Measurements from ENCODE around the gene INPP5F. TPM values are rescaled to one million over a fixed set of nuclear protein-coding genes. Genes with fewer than 3 reads are reported as not detected.
A peak's percentile ranks its signal among the peaks of the same experiment; 100 is the strongest.

Gene INPP5F
- total and polyA plus RNA-seq, 2 of the 13 experiments (the other 11 are each of a cell fraction or from before 2014, with no cell fraction given): 12.5 to 15.7 TPM

DNA sequence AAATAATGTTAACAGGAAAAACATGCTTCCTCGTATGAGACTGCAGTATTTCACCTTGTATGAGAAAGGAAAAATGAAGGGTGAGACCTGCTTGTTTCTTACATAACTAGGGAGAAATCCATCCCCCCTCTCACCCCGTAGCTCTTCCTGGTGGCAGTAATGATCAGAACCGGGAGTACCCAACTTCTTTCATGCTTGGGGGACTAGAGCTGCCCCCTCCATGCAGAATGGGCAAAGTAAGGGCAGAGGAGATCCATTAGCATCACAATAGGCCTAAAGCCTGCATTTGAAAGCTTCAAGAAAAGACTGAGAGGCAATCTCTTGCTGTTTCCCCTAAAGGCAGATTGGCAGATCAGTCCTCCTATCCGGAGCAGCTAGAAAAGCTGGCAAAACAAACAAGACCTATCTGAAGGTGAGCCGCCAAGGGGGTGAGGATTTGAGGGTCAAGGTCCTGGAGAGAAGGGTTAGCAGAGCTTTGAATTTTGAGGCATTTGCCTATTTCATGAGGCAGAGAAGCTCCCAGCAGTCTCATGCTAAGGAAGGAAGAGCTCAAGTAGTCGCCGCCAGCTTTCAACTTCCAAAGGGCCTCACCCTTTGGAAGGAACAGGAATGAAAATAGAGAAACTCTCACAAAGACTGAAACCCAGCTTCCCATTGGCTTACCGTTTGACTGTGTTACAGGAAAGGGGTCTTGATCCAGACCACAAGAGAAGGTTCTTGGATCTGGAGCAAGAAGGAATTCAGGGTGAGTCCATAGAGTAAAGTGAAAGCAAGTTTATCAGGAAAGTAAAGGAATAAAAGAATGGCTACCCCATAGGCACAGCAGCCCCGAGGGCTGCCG lies 38.4 kb upstream of the INPP5F start (continued):
- TF ChIP-seq NKX3-1 (CRISPR knock-in tag; IDR thresholded peaks at IDR 0.05): no peak
- no peak for TF ChIP-seq ZNF337 (CRISPR knock-in tag; IDR thresholded peaks at IDR 0.05; ENCODE audit: borderline replicate concordance, low read depth)
- TF ChIP-seq MYNN (CRISPR knock-in tag; IDR thresholded peaks at IDR 0.05; ENCODE audit: low read depth): no peak
- TF ChIP-seq, protein P1, sequence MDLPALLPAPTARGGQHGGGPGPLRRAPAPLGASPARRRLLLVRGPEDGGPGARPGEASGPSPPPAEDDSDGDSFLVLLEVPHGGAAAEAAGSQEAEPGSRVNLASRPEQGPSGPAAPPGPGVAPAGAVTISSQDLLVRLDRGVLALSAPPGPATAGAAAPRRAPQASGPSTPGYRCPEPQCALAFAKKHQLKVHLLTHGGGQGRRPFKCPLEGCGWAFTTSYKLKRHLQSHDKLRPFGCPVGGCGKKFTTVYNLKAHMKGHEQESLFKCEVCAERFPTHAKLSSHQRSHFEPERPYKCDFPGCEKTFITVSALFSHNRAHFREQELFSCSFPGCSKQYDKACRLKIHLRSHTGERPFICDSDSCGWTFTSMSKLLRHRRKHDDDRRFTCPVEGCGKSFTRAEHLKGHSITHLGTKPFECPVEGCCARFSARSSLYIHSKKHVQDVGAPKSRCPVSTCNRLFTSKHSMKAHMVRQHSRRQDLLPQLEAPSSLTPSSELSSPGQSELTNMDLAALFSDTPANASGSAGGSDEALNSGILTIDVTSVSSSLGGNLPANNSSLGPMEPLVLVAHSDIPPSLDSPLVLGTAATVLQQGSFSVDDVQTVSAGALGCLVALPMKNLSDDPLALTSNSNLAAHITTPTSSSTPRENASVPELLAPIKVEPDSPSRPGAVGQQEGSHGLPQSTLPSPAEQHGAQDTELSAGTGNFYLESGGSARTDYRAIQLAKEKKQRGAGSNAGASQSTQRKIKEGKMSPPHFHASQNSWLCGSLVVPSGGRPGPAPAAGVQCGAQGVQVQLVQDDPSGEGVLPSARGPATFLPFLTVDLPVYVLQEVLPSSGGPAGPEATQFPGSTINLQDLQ (CRISPR knock-in tag; IDR thresholded peaks at IDR 0.05): no peak
- TF ChIP-seq, protein P2, sequence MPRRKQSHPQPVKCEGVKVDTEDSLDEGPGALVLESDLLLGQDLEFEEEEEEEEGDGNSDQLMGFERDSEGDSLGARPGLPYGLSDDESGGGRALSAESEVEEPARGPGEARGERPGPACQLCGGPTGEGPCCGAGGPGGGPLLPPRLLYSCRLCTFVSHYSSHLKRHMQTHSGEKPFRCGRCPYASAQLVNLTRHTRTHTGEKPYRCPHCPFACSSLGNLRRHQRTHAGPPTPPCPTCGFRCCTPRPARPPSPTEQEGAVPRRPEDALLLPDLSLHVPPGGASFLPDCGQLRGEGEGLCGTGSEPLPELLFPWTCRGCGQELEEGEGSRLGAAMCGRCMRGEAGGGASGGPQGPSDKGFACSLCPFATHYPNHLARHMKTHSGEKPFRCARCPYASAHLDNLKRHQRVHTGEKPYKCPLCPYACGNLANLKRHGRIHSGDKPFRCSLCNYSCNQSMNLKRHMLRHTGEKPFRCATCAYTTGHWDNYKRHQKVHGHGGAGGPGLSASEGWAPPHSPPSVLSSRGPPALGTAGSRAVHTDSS (CRISPR knock-in tag; conservative IDR thresholded peaks at IDR 0.05): no peak
- TF ChIP-seq SALL1 (CRISPR knock-in tag; IDR thresholded peaks at IDR 0.05): 0 out of 2 replicates have a peak, but pooled peaks have one; percentile 14
- TF ChIP-seq, protein P3, sequence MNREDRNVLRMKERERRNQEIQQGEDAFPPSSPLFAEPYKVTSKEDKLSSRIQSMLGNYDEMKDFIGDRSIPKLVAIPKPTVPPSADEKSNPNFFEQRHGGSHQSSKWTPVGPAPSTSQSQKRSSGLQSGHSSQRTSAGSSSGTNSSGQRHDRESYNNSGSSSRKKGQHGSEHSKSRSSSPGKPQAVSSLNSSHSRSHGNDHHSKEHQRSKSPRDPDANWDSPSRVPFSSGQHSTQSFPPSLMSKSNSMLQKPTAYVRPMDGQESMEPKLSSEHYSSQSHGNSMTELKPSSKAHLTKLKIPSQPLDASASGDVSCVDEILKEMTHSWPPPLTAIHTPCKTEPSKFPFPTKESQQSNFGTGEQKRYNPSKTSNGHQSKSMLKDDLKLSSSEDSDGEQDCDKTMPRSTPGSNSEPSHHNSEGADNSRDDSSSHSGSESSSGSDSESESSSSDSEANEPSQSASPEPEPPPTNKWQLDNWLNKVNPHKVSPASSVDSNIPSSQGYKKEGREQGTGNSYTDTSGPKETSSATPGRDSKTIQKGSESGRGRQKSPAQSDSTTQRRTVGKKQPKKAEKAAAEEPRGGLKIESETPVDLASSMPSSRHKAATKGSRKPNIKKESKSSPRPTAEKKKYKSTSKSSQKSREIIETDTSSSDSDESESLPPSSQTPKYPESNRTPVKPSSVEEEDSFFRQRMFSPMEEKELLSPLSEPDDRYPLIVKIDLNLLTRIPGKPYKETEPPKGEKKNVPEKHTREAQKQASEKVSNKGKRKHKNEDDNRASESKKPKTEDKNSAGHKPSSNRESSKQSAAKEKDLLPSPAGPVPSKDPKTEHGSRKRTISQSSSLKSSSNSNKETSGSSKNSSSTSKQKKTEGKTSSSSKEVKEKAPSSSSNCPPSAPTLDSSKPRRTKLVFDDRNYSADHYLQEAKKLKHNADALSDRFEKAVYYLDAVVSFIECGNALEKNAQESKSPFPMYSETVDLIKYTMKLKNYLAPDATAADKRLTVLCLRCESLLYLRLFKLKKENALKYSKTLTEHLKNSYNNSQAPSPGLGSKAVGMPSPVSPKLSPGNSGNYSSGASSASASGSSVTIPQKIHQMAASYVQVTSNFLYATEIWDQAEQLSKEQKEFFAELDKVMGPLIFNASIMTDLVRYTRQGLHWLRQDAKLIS (CRISPR knock-in tag; IDR thresholded peaks at IDR 0.05): no peak
- TF ChIP-seq ZNF282 (IDR thresholded peaks at IDR 0.05; ENCODE audit: partially characterized antibody): no peak
- TF ChIP-seq FLYWCH1 (CRISPR knock-in tag; IDR thresholded peaks at IDR 0.05): no peak
- TF ChIP-seq, protein P4, sequence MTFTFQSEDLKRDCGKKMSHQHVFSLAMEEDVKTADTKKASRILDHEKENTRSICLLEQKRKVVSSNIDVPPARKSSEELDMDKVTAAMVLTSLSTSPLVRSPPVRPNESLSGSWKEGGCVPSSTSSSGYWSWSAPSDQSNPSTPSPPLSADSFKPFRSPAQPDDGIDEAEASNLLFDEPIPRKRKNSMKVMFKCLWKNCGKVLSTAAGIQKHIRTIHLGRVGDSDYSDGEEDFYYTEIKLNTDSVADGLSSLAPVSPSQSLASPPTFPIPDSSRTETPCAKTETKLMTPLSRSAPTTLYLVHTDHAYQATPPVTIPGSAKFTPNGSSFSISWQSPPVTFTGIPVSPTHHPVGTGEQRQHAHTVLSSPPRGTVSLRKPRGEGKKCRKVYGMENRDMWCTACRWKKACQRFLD (CRISPR knock-in tag; IDR thresholded peaks at IDR 0.05; ENCODE audit: borderline replicate concordance): no peak
